Lower lobe of right lung (tissue), 2 donors: ENCODE results near the gene CREB3L2. TPM values are rescaled to one million over a fixed set of nuclear protein-coding genes. Genes with fewer than 3 reads are reported as not detected.
"Not testable (repeated sequence)": the region's sequence is repeated elsewhere in the genome, so short reads cannot be mapped to it uniquely, and the experiment has no call there.

Experiments
- ATAC-seq, 2 donors: fragments of 200-7000 bp; cut with Tn5 transposase; one replicate each; pipeline ENCODE4 v1.9.1; 2020 to 2022; ENCODE audit warnings: mild to moderate bottlenecking in 2 of 2, moderate library complexity in 2 of 2
- DNase-seq: peaks from one replicate; pipeline ENCODE4 v3.0.0-alpha.2; 2020
- H3K27ac ChIP-seq: fragments of 200-600 bp; one replicate; pipeline ENCODE4 v1.8.0; 2022
- H3K27me3 ChIP-seq: fragments of 200-600 bp; one replicate; pipeline ENCODE4 v1.8.0; 2022; ENCODE audit warnings: low read depth
- H3K36me3 ChIP-seq: fragments of 200-600 bp; one replicate; pipeline ENCODE4 v1.8.0; 2022; ENCODE audit warnings: mild to moderate bottlenecking
- H3K4me1 ChIP-seq: fragments of 200-600 bp; one replicate; pipeline ENCODE4 v1.8.0; 2022
- H3K4me3 ChIP-seq: fragments of 200-600 bp; one replicate; pipeline ENCODE4 v1.8.0; 2022; ENCODE audit warnings: mild to moderate bottlenecking
- H3K9me3 ChIP-seq: fragments of 200-600 bp; one replicate; pipeline ENCODE4 v1.8.0; 2022
- CTCF ChIP-seq: fragments of 200-600 bp; IDR thresholded peaks from one replicate; pipeline ENCODE4 v1.8.0; 2022; ENCODE audit warnings: antibody characterized with exemption, mild to moderate bottlenecking
- intact Hi-C: fragments of 100-400 bp; cut with DNase I; formaldehyde crosslinking; loops from one replicate; pipeline ENCODE4 v1.11.0; 2022
- long read RNA-seq: library from polyadenylated mRNA; unstranded; transcript quantifications from one replicate; pipeline ENCODE4 v2.0.0, GENCODE V29; 2021
- total RNA-seq: library from RNA; stranded (reverse); fragmentation: NEBNext Ultra II Directional; extraction: Animal tissue kit (Norgen Biotek cat#: 25700); gene quantifications from one replicate; pipeline ENCODE4 v1.2.1, GENCODE V29; 2021
- donor health status: DM: no; HTN: yes; CAD: no; lungs with severe emphysema.

CREB3L2 gene
- total RNA-seq, result 48.9 TPM
- long read RNA-seq, full-length matches to known transcripts, result 2 of 21 reads
- long read RNA-seq, partial matches to known transcripts, result 1 of 21 reads
- long read RNA-seq, other reads (novel, unspliced or antisense), result 18 of 21 reads

- no peaks in the 10 kb centered on the region for H3K36me3 ChIP-seq
- peak; percentile 87 for DNase-seq
- ATAC-seq, result peak; percentile 80 to 84
- peaks cover 36% of the 10 kb centered on the region for H3K4me1 ChIP-seq
- H3K27ac ChIP-seq, result peak within 1 kb of the TSS; percentile 96
- H3K27me3 ChIP-seq, result no peaks in the 10 kb centered on the region
- H3K4me3 ChIP-seq, result peak within 1 kb of the TSS; percentile 91
- intact Hi-C loops, result no loop called here
- TF ChIP-seq CTCF, result no peak
- H3K9me3 ChIP-seq, result no peaks in the 10 kb centered on the region
Observed at GRCh38 chr7:138001529-138002095, at the start of gene CREB3L2. TSS of gene CREB3L2 (minus strand) at chr7:138002086. CDS start at chr7:138001705, 381 bp downstream.

GRCh38 chr7:138049505-138050116 is 47.7 kb upstream of the CREB3L2 start:
- intact Hi-C loops, result no loop called here
- H3K27ac ChIP-seq, result no peak overlapping the region
- no peaks in the 10 kb centered on the region for H3K27me3 ChIP-seq
- H3K36me3 ChIP-seq, result no peaks in the 10 kb centered on the region
- DNase-seq, result no peak
- no peak for TF ChIP-seq CTCF
- no peak overlapping the region for H3K4me3 ChIP-seq
- ATAC-seq, result no peak
- H3K9me3 ChIP-seq, result no peaks in the 10 kb centered on the region
- H3K4me1 ChIP-seq, result no peaks in the 10 kb centered on the region

GRCh38 chr7:138047907-138048306 is 46.0 kb upstream of the CREB3L2 start:
- H3K27me3 ChIP-seq, result no peaks in the 10 kb centered on the region
- no peak overlapping the region for H3K27ac ChIP-seq
- H3K9me3 ChIP-seq, result no peaks in the 10 kb centered on the region
- intact Hi-C loops, result no loop called here
- no peaks in the 10 kb centered on the region for H3K36me3 ChIP-seq
- DNase-seq (no peak), ATAC-seq (no peak)
- H3K4me3 ChIP-seq, result no peak overlapping the region
- H3K4me1 ChIP-seq, result no peaks in the 10 kb centered on the region
- no peak for TF ChIP-seq CTCF

- no peaks in the 10 kb centered on the region for H3K36me3 ChIP-seq
- no peak for TF ChIP-seq CTCF
- H3K27me3 ChIP-seq, result no peaks in the 10 kb centered on the region
- intact Hi-C loops, result no loop called here
- no peak overlapping the region for H3K4me3 ChIP-seq
- no peaks in the 10 kb centered on the region for H3K9me3 ChIP-seq
- H3K4me1 ChIP-seq, result no peaks in the 10 kb centered on the region
- H3K27ac ChIP-seq, result no peak overlapping the region
- ATAC-seq (no peak), DNase-seq (no peak)
Observed at GRCh38 chr7:138044897-138045296, 43.0 kb upstream of the CREB3L2 start.

GRCh38 chr7:138040063-138040462 is 38.2 kb upstream of the CREB3L2 start:
- H3K27ac ChIP-seq, result not testable (repeated sequence)

GRCh38 chr7:138036135-138036534 is 34.2 kb upstream of the CREB3L2 start:
- Histone ChIP-seq H3K36me3 (no peaks in the 10 kb centered on the region), H3K4me3 (no peak overlapping the region), H3K27me3 (no peaks in the 10 kb centered on the region), H3K9me3 (no peaks in the 10 kb centered on the region), H3K4me1 (no peaks in the 10 kb centered on the region), H3K27ac (no peak overlapping the region)
- intact Hi-C loops, result no loop called here
- DNase-seq (no peak), ATAC-seq (no peak)
- no peak for TF ChIP-seq CTCF

More at GRCh38 chr7:138040063-138040462, 38.2 kb upstream of the CREB3L2 start:
- H3K36me3 ChIP-seq, H3K9me3 ChIP-seq, intact Hi-C loops, H3K4me1 ChIP-seq, DNase-seq, H3K4me3 ChIP-seq, ATAC-seq, H3K27me3 ChIP-seq: not testable (repeated sequence)
